GM12874 (cell line): ENCODE results near the gene CSDE1.

Source experiments
- CTCF ChIP-seq: IDR thresholded peaks from 2 replicates; pipeline ENCODE4 v1.5.1; 2011; ENCODE audit warnings: low read depth, mild to moderate bottlenecking, control low read depth, low read length, moderate library complexity; ENCODE audit not compliant: insufficient read depth

Gene CSDE1

GRCh38 chr1:114718661-114719423 is 38.9 kb downstream of the CSDE1 start:
- TF ChIP-seq CTCF = no peak

GRCh38 chr1:114716304-114717170 is 41.2 kb downstream of the CSDE1 start, which contains the start of gene NRAS:
Gene NRAS (minus strand): TSS chr1:114716771. CDS start chr1:114716160, 611 bp downstream.
- no peak for TF ChIP-seq CTCF

- no peak for TF ChIP-seq CTCF
These were observed 41.9 kb downstream of the CSDE1 start for GRCh38 chr1:114715952-114716303.

- no peak for TF ChIP-seq CTCF
These were observed 44.8 kb downstream of the CSDE1 start for GRCh38 chr1:114712977-114713376.

GRCh38 chr1:114710360-114710759 is 47.4 kb downstream of the CSDE1 start:
- TF ChIP-seq CTCF = no peak

GRCh38 chr1:114707604-114708003 is 50.2 kb downstream of the CSDE1 start:
- TF ChIP-seq CTCF = no peak

GRCh38 chr1:114703242-114703641 is 54.5 kb downstream of the CSDE1 start:
- no peak for TF ChIP-seq CTCF
